Measurements from ENCODE around the gene SGMS1. TPM values are rescaled to one million over a fixed set of nuclear protein-coding genes. Genes with fewer than 3 reads are reported as not detected.

SGMS1 gene
- total RNA-seq, 2 experiments from 2014 or later, result 24.8 to 25.2 TPM

GRCh38 chr10:50397312-50398140, 226.2 kb downstream of the SGMS1 start:
- Mint-ChIP-seq H3K27me3 (no peaks in the 10 kb centered on the region), H3K27ac (peak overlapping the region; percentile 63), H3K4me1 (ENCODE audit: low read depth) (peaks cover 73% of the 10 kb centered on the region), H3K36me3 (ENCODE audit: low read depth) (peaks cover 5% of the 10 kb centered on the region), H3K4me3 (peak overlapping the region; percentile 62), H3K9me3 (no peaks in the 10 kb centered on the region)
- ATAC-seq (ENCODE audit: poor library complexity) (peak; percentile 24), DNase-seq (no peak)
- Histone ChIP-seq H3K27me3 (ENCODE audit: control insufficient read depth in 1 of 2, insufficient read depth in 2 of 2, low read length in 2 of 2) (no peaks in the 10 kb centered on the region), H3K36me3 (ENCODE audit: insufficient read depth, low read length) (no peaks in the 10 kb centered on the region), H3K27ac (ENCODE audit: low read depth in 1 of 2, low read length in 2 of 2) (no peak overlapping the region), H3K4me1 (ENCODE audit: insufficient read depth, low read length) (peaks cover 4% of the 10 kb centered on the region), H3K4me3 (ENCODE audit: low read length) (no peak overlapping the region), H3K9me3 (ENCODE audit: control insufficient read depth in 1 of 2, insufficient read depth in 1 of 2, low read length in 2 of 2) (no peaks in the 10 kb centered on the region)
- intact Hi-C loops (cut with DNase I, micrococcal nuclease), result no loop called here
- POLR2A ChIA-PET, result no interaction called here
- CTCF ChIA-PET, result no interaction called here
- TF ChIP-seq, protein P1, sequence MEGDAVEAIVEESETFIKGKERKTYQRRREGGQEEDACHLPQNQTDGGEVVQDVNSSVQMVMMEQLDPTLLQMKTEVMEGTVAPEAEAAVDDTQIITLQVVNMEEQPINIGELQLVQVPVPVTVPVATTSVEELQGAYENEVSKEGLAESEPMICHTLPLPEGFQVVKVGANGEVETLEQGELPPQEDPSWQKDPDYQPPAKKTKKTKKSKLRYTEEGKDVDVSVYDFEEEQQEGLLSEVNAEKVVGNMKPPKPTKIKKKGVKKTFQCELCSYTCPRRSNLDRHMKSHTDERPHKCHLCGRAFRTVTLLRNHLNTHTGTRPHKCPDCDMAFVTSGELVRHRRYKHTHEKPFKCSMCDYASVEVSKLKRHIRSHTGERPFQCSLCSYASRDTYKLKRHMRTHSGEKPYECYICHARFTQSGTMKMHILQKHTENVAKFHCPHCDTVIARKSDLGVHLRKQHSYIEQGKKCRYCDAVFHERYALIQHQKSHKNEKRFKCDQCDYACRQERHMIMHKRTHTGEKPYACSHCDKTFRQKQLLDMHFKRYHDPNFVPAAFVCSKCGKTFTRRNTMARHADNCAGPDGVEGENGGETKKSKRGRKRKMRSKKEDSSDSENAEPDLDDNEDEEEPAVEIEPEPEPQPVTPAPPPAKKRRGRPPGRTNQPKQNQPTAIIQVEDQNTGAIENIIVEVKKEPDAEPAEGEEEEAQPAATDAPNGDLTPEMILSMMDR (IDR thresholded peaks at IDR 0.05), result no peak

GRCh38 chr10:50396491-50397311, 227.1 kb downstream of the SGMS1 start:
- DNase-seq (no peak), ATAC-seq (ENCODE audit: poor library complexity) (peak; percentile 43)
- no peak overlapping the region for H3K4me3 ChIP-seq (ENCODE audit: low read length)
- intact Hi-C loops (cut with DNase I, micrococcal nuclease), result no loop called here
- H3K27me3 ChIP-seq (ENCODE audit: control insufficient read depth in 1 of 2, insufficient read depth in 2 of 2, low read length in 2 of 2), result no peaks in the 10 kb centered on the region
- H3K4me1 ChIP-seq (ENCODE audit: insufficient read depth, low read length), result peaks cover 4% of the 10 kb centered on the region
- CTCF ChIA-PET, result no interaction called here
- Mint-ChIP-seq H3K9me3 (no peaks in the 10 kb centered on the region), H3K27me3 (no peaks in the 10 kb centered on the region), H3K27ac (peak overlapping the region; percentile 63), H3K4me1 (ENCODE audit: low read depth) (peaks cover 67% of the 10 kb centered on the region), H3K4me3 (peak overlapping the region; percentile 62), H3K36me3 (ENCODE audit: low read depth) (peaks cover 5% of the 10 kb centered on the region)
- H3K9me3 ChIP-seq (ENCODE audit: control insufficient read depth in 1 of 2, insufficient read depth in 1 of 2, low read length in 2 of 2), result no peaks in the 10 kb centered on the region
- no peaks in the 10 kb centered on the region for H3K36me3 ChIP-seq (ENCODE audit: insufficient read depth, low read length)
- H3K27ac ChIP-seq (ENCODE audit: low read depth in 1 of 2, low read length in 2 of 2), result no peak overlapping the region
- POLR2A ChIA-PET, result no interaction called here
- TF ChIP-seq, protein P1 (IDR thresholded peaks at IDR 0.05), result no peak

GRCh38 chr10:50395851-50396250, 227.9 kb downstream of the SGMS1 start:
- CTCF ChIA-PET, result no interaction called here
- no peaks in the 10 kb centered on the region for H3K9me3 ChIP-seq (ENCODE audit: control insufficient read depth in 1 of 2, insufficient read depth in 1 of 2, low read length in 2 of 2)
- Mint-ChIP-seq H3K27me3 (no peaks in the 10 kb centered on the region), H3K4me3 (no peak overlapping the region), H3K36me3 (ENCODE audit: low read depth) (peaks cover 5% of the 10 kb centered on the region), H3K27ac (no peak overlapping the region), H3K9me3 (no peaks in the 10 kb centered on the region), H3K4me1 (ENCODE audit: low read depth) (peaks cover 73% of the 10 kb centered on the region)
- peaks cover 4% of the 10 kb centered on the region for H3K4me1 ChIP-seq (ENCODE audit: insufficient read depth, low read length)
- POLR2A ChIA-PET, result interaction anchor here (1.2 kb wide), 1 partner anchor 10 kb away, joined by 4 read pairs; no protein-coding TSS in a partner anchor
- ATAC-seq (ENCODE audit: poor library complexity), result no peak
- TF ChIP-seq, protein P1 (IDR thresholded peaks at IDR 0.05), result no peak
- H3K27me3 ChIP-seq (ENCODE audit: control insufficient read depth in 1 of 2, insufficient read depth in 2 of 2, low read length in 2 of 2), result no peaks in the 10 kb centered on the region
- DNase-seq, result no peak
- intact Hi-C loops (cut with DNase I, micrococcal nuclease), result no loop called here
- no peak overlapping the region for H3K27ac ChIP-seq (ENCODE audit: low read depth in 1 of 2, low read length in 2 of 2)
- H3K36me3 ChIP-seq (ENCODE audit: insufficient read depth, low read length), result no peaks in the 10 kb centered on the region
- H3K4me3 ChIP-seq (ENCODE audit: low read length), result no peak overlapping the region

Measured in CD4-positive, alpha-beta T cell (primary cell).